ENCODE data around the gene CBX6. TPM values are rescaled to one million over a fixed set of nuclear protein-coding genes. Genes with fewer than 3 reads are reported as not detected.

CBX6 gene
- total and polyA plus RNA-seq, 2 of the 8 experiments (the other 6 are each of a cell fraction or from before 2014, with no cell fraction given), result 10.6 to 27.5 TPM

DNA sequence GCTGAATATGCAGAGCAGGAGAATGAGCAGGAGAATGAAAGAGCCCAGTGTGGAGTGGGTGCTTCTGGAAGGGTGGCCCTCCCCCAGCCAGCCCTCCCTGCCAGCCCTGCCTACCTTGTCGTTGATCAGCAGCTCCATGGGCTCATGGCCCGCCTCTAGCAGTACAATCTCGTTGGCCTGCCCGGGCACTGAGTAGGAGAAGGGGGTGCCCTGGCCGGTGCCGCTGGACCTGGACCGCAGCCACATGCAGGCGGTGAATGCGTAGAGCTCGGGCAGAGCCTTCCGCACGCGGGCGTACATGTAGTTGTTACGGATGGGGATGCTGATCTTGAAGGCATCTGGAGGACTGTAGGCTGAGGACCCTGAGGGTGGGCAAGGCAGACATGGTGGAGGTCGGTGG lies 45.6 kb downstream of the CBX6 start:
- ChIA-PET POLR2A (ENCODE audit: partially characterized antibody) (no interaction called here), CTCF (ENCODE audit: partially characterized antibody) (interaction anchor here (0.7 to 6.8 kb wide), 9 partner anchors 10 to 75 kb away, joined by 3 to 53 read pairs (median 3); no protein-coding TSS in a partner anchor)
- no peaks in the 10 kb centered on the region for H3K36me3 ChIP-seq (ENCODE audit: control insufficient read depth in 2 of 4, insufficient read depth in 4 of 4, low read length in 3 of 4)
- no peak overlapping the region for H3K18ac ChIP-seq (ENCODE audit: extremely low read depth, low read length)
- H4K91ac ChIP-seq (replicated peaks; ENCODE audit: insufficient read length, low read length), result no peak overlapping the region
- H3K79me1 ChIP-seq (ENCODE audit: low read depth, low read length), result peaks cover 3% of the 10 kb centered on the region; the same call in 1 of the 2 replicates
- DNase-seq (ENCODE audit: low read depth in 1 of 2, low spot score in 2 of 2), result no peak
- H4K5ac ChIP-seq (ENCODE audit: insufficient read length, low read depth, low read length), result no peak overlapping the region
- H2BK5ac ChIP-seq (ENCODE audit: low read depth, low read length), result no peak overlapping the region
- no peak overlapping the region for H3K4me2 ChIP-seq (ENCODE audit: insufficient read depth in 1 of 2, low read depth in 2 of 2, low read length in 2 of 2)
- no peak overlapping the region for H4K8ac ChIP-seq (ENCODE audit: extremely low read depth, insufficient read depth, low read length)
- 0 out of 2 replicates have a peak overlapping the region, but pooled peaks have one; percentile 55 for H2BK20ac ChIP-seq (ENCODE audit: low read length)
- H3K23ac ChIP-seq (ENCODE audit: insufficient read length), result no peak overlapping the region
- H3K4ac ChIP-seq (replicated peaks; ENCODE audit: insufficient read length, low read depth, low read length), result peak overlapping the region; percentile 23
- H4K20me1 ChIP-seq (replicated peaks in 1 of 2; ENCODE audit: control insufficient read depth in 1 of 2, insufficient read depth in 2 of 2, low read length in 2 of 2), result no peaks in the 10 kb centered on the region
- H3K9ac ChIP-seq (replicated peaks in 1 of 4; ENCODE audit: extremely low read depth in 1 of 4, low read depth in 3 of 4, low read length in 3 of 4), result no peak overlapping the region
- FAIRE-seq, result no peak
- no peak overlapping the region for H3K4me3 ChIP-seq (ENCODE audit: extremely low read depth in 1 of 4, insufficient read depth in 2 of 4, low read depth in 3 of 4, low read length in 4 of 4)
- H2AFZ ChIP-seq (ENCODE audit: low read length), result no peak overlapping the region
- no peaks in the 10 kb centered on the region for H3K27me3 ChIP-seq (replicated peaks in 1 of 4; ENCODE audit: control insufficient read depth in 3 of 4, extremely low read depth in 1 of 4, insufficient read depth in 3 of 4, low read length in 3 of 4)
- no peak overlapping the region for H3K27ac ChIP-seq (ENCODE audit: low read depth, low read length)
- 87% methylated on average over 16 of the region's 16 CpGs; no CpG with 5 or more reads in 1 of the 2 experiments for WGBS, 2 experiments (ENCODE audit: extremely low coverage in 1 of 2, insufficient coverage in 1 of 2, insufficient read length in 1 of 2, insufficient replicate concordance in 2 of 2, low coverage in 1 of 2, low lambda C conversion rate in 2 of 2, missing lambda C conversion rate in 1 of 2)
- H3K56ac ChIP-seq (replicated peaks; ENCODE audit: insufficient read length, low read depth, low read length), result no peak overlapping the region
- H3K9me3 ChIP-seq (ENCODE audit: insufficient read depth in 2 of 2, low read depth in 1 of 2, low read length in 1 of 2), result no peaks in the 10 kb centered on the region
- H3K79me2 ChIP-seq (ENCODE audit: control insufficient read depth in 1 of 2, insufficient read depth in 2 of 2, low read length in 2 of 2), result no peaks in the 10 kb centered on the region
- H2BK12ac ChIP-seq (ENCODE audit: low read depth, low read length), result no peak overlapping the region
- peaks cover 0 to 6% (median 2%) of the 10 kb centered on the region in 4 experiments; a peak in 2 of 7 replicates for H3K4me1 ChIP-seq (replicated peaks in 1 of 4; ENCODE audit: control insufficient read depth in 3 of 4, insufficient read depth in 4 of 4, low read length in 3 of 4)
- H3K14ac ChIP-seq (ENCODE audit: insufficient read length), result no peak overlapping the region
- H2BK15ac ChIP-seq (ENCODE audit: low read length), result no peak overlapping the region
- H2BK120ac ChIP-seq (replicated peaks; ENCODE audit: low read depth, low read length), result no peak overlapping the region
- H2AK5ac ChIP-seq (ENCODE audit: low read depth, low read length), result no peak overlapping the region
- no peak for TF ChIP-seq CREB1 (IDR thresholded peaks at IDR 0.05)
- no peak for TF ChIP-seq EP300 (IDR thresholded peaks at IDR 0.05; ENCODE audit: borderline replicate concordance in 1 of 2, low read depth in 2 of 2, low read length in 2 of 2)
- TF ChIP-seq SUZ12 (IDR thresholded peaks at IDR 0.05; ENCODE audit: low read length), result no peak
- TF ChIP-seq EGR1 (IDR thresholded peaks at IDR 0.05; ENCODE audit: borderline replicate concordance, low read depth, low read length), result no peak
- TF ChIP-seq ATF2 (IDR thresholded peaks at IDR 0.05; ENCODE audit: low read length), result no peak
- no peak for TF ChIP-seq ASH2L (IDR thresholded peaks at IDR 0.05; ENCODE audit: low read length)
- TF ChIP-seq SRF (IDR thresholded peaks at IDR 0.05; ENCODE audit: low read depth, low read length), result no peak
- TF ChIP-seq, protein P1, sequence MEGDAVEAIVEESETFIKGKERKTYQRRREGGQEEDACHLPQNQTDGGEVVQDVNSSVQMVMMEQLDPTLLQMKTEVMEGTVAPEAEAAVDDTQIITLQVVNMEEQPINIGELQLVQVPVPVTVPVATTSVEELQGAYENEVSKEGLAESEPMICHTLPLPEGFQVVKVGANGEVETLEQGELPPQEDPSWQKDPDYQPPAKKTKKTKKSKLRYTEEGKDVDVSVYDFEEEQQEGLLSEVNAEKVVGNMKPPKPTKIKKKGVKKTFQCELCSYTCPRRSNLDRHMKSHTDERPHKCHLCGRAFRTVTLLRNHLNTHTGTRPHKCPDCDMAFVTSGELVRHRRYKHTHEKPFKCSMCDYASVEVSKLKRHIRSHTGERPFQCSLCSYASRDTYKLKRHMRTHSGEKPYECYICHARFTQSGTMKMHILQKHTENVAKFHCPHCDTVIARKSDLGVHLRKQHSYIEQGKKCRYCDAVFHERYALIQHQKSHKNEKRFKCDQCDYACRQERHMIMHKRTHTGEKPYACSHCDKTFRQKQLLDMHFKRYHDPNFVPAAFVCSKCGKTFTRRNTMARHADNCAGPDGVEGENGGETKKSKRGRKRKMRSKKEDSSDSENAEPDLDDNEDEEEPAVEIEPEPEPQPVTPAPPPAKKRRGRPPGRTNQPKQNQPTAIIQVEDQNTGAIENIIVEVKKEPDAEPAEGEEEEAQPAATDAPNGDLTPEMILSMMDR (IDR thresholded peaks at IDR 0.05; ENCODE audit: control extremely low read depth in 1 of 3, insufficient read depth in 1 of 3, low read depth in 1 of 3, low read length in 3 of 3), result no peak
- no peak for TF ChIP-seq HDAC2 (IDR thresholded peaks at IDR 0.05; ENCODE audit: borderline replicate concordance in 1 of 2, low read depth in 2 of 2, low read length in 2 of 2)
- no peaks in the 10 kb centered on the region for H3K23me2 ChIP-seq (ENCODE audit: low read depth, low read length)
